GM12878 (cell line): ENCODE measurements around the gene MAPK8IP3. TPM values are rescaled to one million over a fixed set of nuclear protein-coding genes. Genes with fewer than 3 reads are reported as not detected.

Source experiments
- CBX3 ChIP-seq: fragments of 200-600 bp; sonication (generic); IDR thresholded peaks from 2 replicates; pipeline ENCODE4 v1.6.1; 2016; ENCODE audit warnings: low read depth, borderline replicate concordance
- E4F1 ChIP-seq: fragments of 450-650 bp; IDR thresholded peaks from 2 replicates; pipeline ENCODE4 v1.6.1; 2018; ENCODE audit warnings: borderline replicate concordance, mild to moderate bottlenecking; ENCODE audit not compliant: partially characterized antibody
- FOXK2 ChIP-seq: fragments of 450-650 bp; IDR thresholded peaks from 2 replicates; pipeline ENCODE4 v1.6.1; 2017; ENCODE audit warnings: mild to moderate bottlenecking, moderate library complexity
- LARP7 ChIP-seq: fragments of 450-650 bp; IDR thresholded peaks from 2 replicates; pipeline ENCODE4 v1.6.1; 2017; ENCODE audit warnings: mild to moderate bottlenecking
- MEF2B ChIP-seq: fragments of 450-650 bp; IDR thresholded peaks from 2 replicates; pipeline ENCODE4 v1.6.1; 2018; ENCODE audit warnings: mild to moderate bottlenecking, moderate library complexity; ENCODE audit not compliant: partially characterized antibody, poor library complexity, severe bottlenecking
- MXI1 ChIP-seq: fragments of 150-350 bp; IDR thresholded peaks from 2 replicates; pipeline ENCODE4 v1.6.1; 2011; ENCODE audit warnings: low read depth, mild to moderate bottlenecking, inconsistent platforms, low read length, improper control_type of control experiment
- MYB ChIP-seq: fragments of 150-350 bp; IDR thresholded peaks from 2 replicates; pipeline ENCODE4 v1.6.1; 2014; ENCODE audit warnings: mild to moderate bottlenecking, low read depth, low read length, borderline replicate concordance
- NBN ChIP-seq: fragments of 450-650 bp; IDR thresholded peaks from 2 replicates; pipeline ENCODE4 v1.6.1; 2016
- POLR2A ChIP-seq: IDR thresholded peaks from 2 replicates; pipeline ENCODE4 v1.6.1; 2011; ENCODE audit warnings: low read depth, mild to moderate bottlenecking, low read length
- POLR2AphosphoS5 ChIP-seq: IDR thresholded peaks from 2 replicates; pipeline ENCODE4 v1.6.1; 2011; ENCODE audit warnings: mild to moderate bottlenecking, low read length, inconsistent platforms
- RBBP5 ChIP-seq: fragments of 200-600 bp; sonication (generic); conservative IDR thresholded peaks from 2 replicates; pipeline ENCODE4 v1.6.1; 2016
- RELA ChIP-seq: fragments of 450-650 bp; IDR thresholded peaks from 2 replicates; pipeline ENCODE4 v1.8.0; 2014; ENCODE audit warnings: borderline replicate concordance; ENCODE audit not compliant: partially characterized antibody
- SMARCA5 ChIP-seq: fragments of 450-650 bp; IDR thresholded peaks from 2 replicates; pipeline ENCODE4 v1.6.1; 2017; ENCODE audit warnings: mild to moderate bottlenecking
- SRF ChIP-seq, 2 experiments: IDR thresholded peaks; 2 replicates each; pipeline ENCODE4 v1.6.1; 2011; ENCODE audit warnings: low read depth in 2 of 2, low read length in 2 of 2, mild to moderate bottlenecking in 1 of 2, moderate library complexity in 1 of 2
- STAT1 ChIP-seq: fragments of 450-650 bp; conservative IDR thresholded peaks from 2 replicates; pipeline ENCODE4 v1.6.1; 2014; ENCODE audit warnings: antibody characterized with exemption, mild to moderate bottlenecking
- SUZ12 ChIP-seq: fragments of 200-600 bp; sonication (generic); IDR thresholded peaks from one replicate; pipeline ENCODE4 v1.6.1; 2018; ENCODE audit warnings: antibody characterized with exemption, mild to moderate bottlenecking; ENCODE audit not compliant: unreplicated experiment
- TCF12 ChIP-seq: IDR thresholded peaks from 2 replicates; pipeline ENCODE4 v1.6.1; 2011; ENCODE audit warnings: low read depth, mild to moderate bottlenecking, low read length
- ZBTB4 ChIP-seq: fragments of 450-650 bp; formaldehyde crosslinking; IDR thresholded peaks from 2 replicates; pipeline ENCODE4 v1.4.0; 2022; ENCODE audit warnings: mild to moderate bottlenecking, moderate library complexity
- ZNF207 ChIP-seq: fragments of 450-650 bp; IDR thresholded peaks from 2 replicates; pipeline ENCODE4 v1.6.1; 2014; ENCODE audit warnings: antibody characterized with exemption, mild to moderate bottlenecking, borderline replicate concordance
- polyA plus RNA-seq, 11 experiments: library from polyadenylated mRNA; depleted of rRNA in 4 of 11; unstranded in 6 of 11; stranded (reverse) in 5 of 11; fragments of >200 nt; fragmentation: Nextera tagmentation in 4 of 11; fragmentation: Illumina TruSeq in 1 of 11; extraction: Ambion mirVana in 4 of 11; extraction: Trizol in 1 of 11; gene quantifications; 1 replicate in 1 of 11; 2 replicates in 10 of 11; pipeline versions ENCODE4 v1.2.1 to v1.2.3, GENCODE V29; 2011 to 2016; ENCODE audit warnings: inconsistent platforms in 2 of 11, missing spikeins in 2 of 11, low read depth in 1 of 11
- total RNA-seq, 4 experiments: library from RNA; depleted of rRNA in 3 of 4; stranded (reverse); fragments of >200 nt in 3 of 4; fragmentation: Illumina TruSeq in 1 of 4; extraction: Trizol in 1 of 4; gene quantifications; 2 replicates each; pipeline versions ENCODE4 v1.2.1 to v1.2.3, GENCODE V29; 2013 to 2021
- TF ChIP-seq, protein P1 (sequence below): IDR thresholded peaks from 2 replicates; pipeline ENCODE4 v1.6.1; 2012; ENCODE audit warnings: low read depth, low read length, improper control_type of control experiment
- TF ChIP-seq, protein P2 (sequence below): fragments of 450-650 bp; IDR thresholded peaks from 2 replicates; pipeline ENCODE4 v1.6.1; 2016; ENCODE audit warnings: mild to moderate bottlenecking
- TF ChIP-seq, protein P3 (sequence below): IDR thresholded peaks from 2 replicates; pipeline ENCODE4 v1.6.1; 2011; ENCODE audit warnings: low read depth, mild to moderate bottlenecking, low read length, moderate library complexity, borderline replicate concordance; ENCODE audit errors: extremely low read depth

MAPK8IP3 gene
- total and polyA plus RNA-seq, 10 of the 15 experiments (the other 5 are each of a cell fraction or from before 2014, with no cell fraction given) = 0.06 to 67.9 (median 18.2) TPM

- TF ChIP-seq ZBTB4 (CRISPR knock-in tag) = no peak
- no peak for TF ChIP-seq RELA
- TF ChIP-seq POLR2AphosphoS5 = peak; percentile 49; the same call in 1 of the 2 replicates
- TF ChIP-seq FOXK2 = no peak
- peak in 1 of 2 experiments; percentile 63; a peak in 1 of 4 replicates for TF ChIP-seq SRF (IDR thresholded peaks at IDR 0.05; ENCODE audit: low read depth in 2 of 2, low read length in 2 of 2)
- 0 out of 2 replicates have a peak, but pooled peaks have one; percentile 26 for TF ChIP-seq SMARCA5
- TF ChIP-seq, protein P1, sequence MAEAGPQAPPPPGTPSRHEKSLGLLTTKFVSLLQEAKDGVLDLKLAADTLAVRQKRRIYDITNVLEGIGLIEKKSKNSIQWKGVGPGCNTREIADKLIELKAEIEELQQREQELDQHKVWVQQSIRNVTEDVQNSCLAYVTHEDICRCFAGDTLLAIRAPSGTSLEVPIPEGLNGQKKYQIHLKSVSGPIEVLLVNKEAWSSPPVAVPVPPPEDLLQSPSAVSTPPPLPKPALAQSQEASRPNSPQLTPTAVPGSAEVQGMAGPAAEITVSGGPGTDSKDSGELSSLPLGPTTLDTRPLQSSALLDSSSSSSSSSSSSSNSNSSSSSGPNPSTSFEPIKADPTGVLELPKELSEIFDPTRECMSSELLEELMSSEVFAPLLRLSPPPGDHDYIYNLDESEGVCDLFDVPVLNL = no peak
- TF ChIP-seq LARP7 = peak; percentile 96
- TF ChIP-seq MEF2B = no peak
- no peak for TF ChIP-seq RBBP5
- TF ChIP-seq MXI1 = no peak; the same call in none of the 2 replicates
- no peak for TF ChIP-seq TCF12
- no peak for TF ChIP-seq MYB
- TF ChIP-seq ZNF207 = 0 out of 2 replicates have a peak, but pooled peaks have one; percentile 67
- TF ChIP-seq NBN = peak; percentile 92
- peak; percentile 75 for TF ChIP-seq E4F1
- no peak for TF ChIP-seq SUZ12
- TF ChIP-seq POLR2A = peak; percentile 81
- TF ChIP-seq STAT1 = no peak
- TF ChIP-seq, protein P2, sequence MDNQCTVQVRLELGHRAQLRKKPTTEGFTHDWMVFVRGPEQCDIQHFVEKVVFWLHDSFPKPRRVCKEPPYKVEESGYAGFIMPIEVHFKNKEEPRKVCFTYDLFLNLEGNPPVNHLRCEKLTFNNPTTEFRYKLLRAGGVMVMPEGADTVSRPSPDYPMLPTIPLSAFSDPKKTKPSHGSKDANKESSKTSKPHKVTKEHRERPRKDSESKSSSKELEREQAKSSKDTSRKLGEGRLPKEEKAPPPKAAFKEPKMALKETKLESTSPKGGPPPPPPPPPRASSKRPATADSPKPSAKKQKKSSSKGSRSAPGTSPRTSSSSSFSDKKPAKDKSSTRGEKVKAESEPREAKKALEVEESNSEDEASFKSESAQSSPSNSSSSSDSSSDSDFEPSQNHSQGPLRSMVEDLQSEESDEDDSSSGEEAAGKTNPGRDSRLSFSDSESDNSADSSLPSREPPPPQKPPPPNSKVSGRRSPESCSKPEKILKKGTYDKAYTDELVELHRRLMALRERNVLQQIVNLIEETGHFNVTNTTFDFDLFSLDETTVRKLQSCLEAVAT = 0 out of 2 replicates have a peak, but pooled peaks have one; percentile 21
- TF ChIP-seq, protein P3, sequence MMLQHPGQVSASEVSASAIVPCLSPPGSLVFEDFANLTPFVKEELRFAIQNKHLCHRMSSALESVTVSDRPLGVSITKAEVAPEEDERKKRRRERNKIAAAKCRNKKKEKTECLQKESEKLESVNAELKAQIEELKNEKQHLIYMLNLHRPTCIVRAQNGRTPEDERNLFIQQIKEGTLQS = peak; percentile 44; the same call in 1 of the 2 replicates
- TF ChIP-seq CBX3 = no peak
Measured at GRCh38 chr16:1782408-1783264, 76.6 kb downstream of the MAPK8IP3 start, which contains the start of the genes NUBP2 and SPSB3 (continued).
